Measurements from ENCODE around the gene ACTC1. TPM values are rescaled to one million over a fixed set of nuclear protein-coding genes. Genes with fewer than 3 reads are reported as not detected.
A peak's percentile ranks its signal among the peaks of the same experiment; 100 is the strongest.

The ACTC1 gene
- polyA plus RNA-seq, 3 donors = not detected

GRCh38 chr15:34802803-34803750, 7.7 kb upstream of the ACTC1 start:
- Histone ChIP-seq H3K9me3 (replicated peaks in 1 of 2; ENCODE audit: control insufficient read depth in 1 of 2, insufficient read depth in 1 of 2, low read length in 2 of 2) (peaks cover 0 to 12% of the 10 kb centered on the region in 2 donors), H3K27me3 (ENCODE audit: control insufficient read depth in 2 of 2, insufficient read depth in 2 of 2, low read length in 2 of 2) (no peaks in the 10 kb centered on the region), H3K4me1 (ENCODE audit: control insufficient read depth in 1 of 2, insufficient read depth in 2 of 2, low read length in 2 of 2) (no peaks in the 10 kb centered on the region), H4K20me1 (ENCODE audit: insufficient read depth, low read length) (no peaks in the 10 kb centered on the region), H3K36me3 (replicated peaks in 1 of 2; ENCODE audit: control insufficient read depth in 1 of 2, insufficient read depth in 2 of 2, low read length in 2 of 2) (no peaks in the 10 kb centered on the region), H3K79me2 (ENCODE audit: insufficient read depth, low read length) (no peaks in the 10 kb centered on the region), H2AFZ (ENCODE audit: insufficient read depth, low read depth, low read length, poor library complexity, severe bottlenecking) (no peak overlapping the region), H3K9ac (ENCODE audit: insufficient read depth, low read length, poor library complexity, severe bottlenecking) (no peak overlapping the region), H3K27ac (ENCODE audit: low read depth in 1 of 2, low read length in 2 of 2) (no peak overlapping the region), H3K4me2 (replicated peaks; ENCODE audit: extremely low read depth, low read length, poor library complexity, severe bottlenecking) (no peak overlapping the region), H3K4me3 (replicated peaks in 1 of 3; ENCODE audit: low read depth in 2 of 3, low read length in 3 of 3) (no peak overlapping the region)
- no peak for TF ChIP-seq CTCF (IDR thresholded peaks at IDR 0.05)
- WGBS (ENCODE audit: insufficient coverage) = 94% methylated on average over 3 of the region's 7 CpGs
- Mint-ChIP-seq H3K4me3 (no peak overlapping the region), H3K27ac (peak overlapping the region in 1 of 7 donors; percentile 2), H3K36me3 (no peaks in the 10 kb centered on the region), H3K9me3 (peaks cover 0 to 16% (median 11%) of the 10 kb centered on the region in 7 donors), H3K27me3 (ENCODE audit: low read depth in 3 of 3) (peaks cover 0 to 9% (median 6%) of the 10 kb centered on the region in 3 donors), H3K4me1 (no peaks in the 10 kb centered on the region)
- DNase-seq = no peak
- intact Hi-C loops (cut with micrococcal nuclease) = no loop called here

- intact Hi-C loops (cut with micrococcal nuclease) = no loop called here
- Histone ChIP-seq H3K4me1 (ENCODE audit: control insufficient read depth in 1 of 2, insufficient read depth in 2 of 2, low read length in 2 of 2) (no peaks in the 10 kb centered on the region), H3K4me3 (replicated peaks in 1 of 3; ENCODE audit: low read depth in 2 of 3, low read length in 3 of 3) (no peak overlapping the region), H3K9me3 (replicated peaks in 1 of 2; ENCODE audit: control insufficient read depth in 1 of 2, insufficient read depth in 1 of 2, low read length in 2 of 2) (peaks cover 0 to 9% of the 10 kb centered on the region in 2 donors), H3K4me2 (replicated peaks; ENCODE audit: extremely low read depth, low read length, poor library complexity, severe bottlenecking) (no peak overlapping the region), H3K9ac (ENCODE audit: insufficient read depth, low read length, poor library complexity, severe bottlenecking) (no peak overlapping the region), H3K27ac (ENCODE audit: low read depth in 1 of 2, low read length in 2 of 2) (no peak overlapping the region), H3K79me2 (ENCODE audit: insufficient read depth, low read length) (no peaks in the 10 kb centered on the region), H3K27me3 (ENCODE audit: control insufficient read depth in 2 of 2, insufficient read depth in 2 of 2, low read length in 2 of 2) (peaks cover 0 to 2% of the 10 kb centered on the region in 2 donors), H4K20me1 (ENCODE audit: insufficient read depth, low read length) (no peaks in the 10 kb centered on the region), H2AFZ (ENCODE audit: insufficient read depth, low read depth, low read length, poor library complexity, severe bottlenecking) (no peak overlapping the region), H3K36me3 (replicated peaks in 1 of 2; ENCODE audit: control insufficient read depth in 1 of 2, insufficient read depth in 2 of 2, low read length in 2 of 2) (no peaks in the 10 kb centered on the region)
- no peak for TF ChIP-seq CTCF (IDR thresholded peaks at IDR 0.05)
- no peak for DNase-seq
- no peaks in the 10 kb centered on the region for H3K36me3 Mint-ChIP-seq
- peaks cover 3 to 13% (median 10%) of the 10 kb centered on the region in 3 donors for H3K27me3 Mint-ChIP-seq (ENCODE audit: low read depth in 3 of 3)
- H3K27ac Mint-ChIP-seq = no peak overlapping the region
- no CpG with 5 or more reads among the region's 1 CpG for WGBS (ENCODE audit: insufficient coverage)
- H3K4me1 Mint-ChIP-seq = no peaks in the 10 kb centered on the region
- H3K4me3 Mint-ChIP-seq = no peak overlapping the region
- peaks cover 0 to 12% (median 8%) of the 10 kb centered on the region in 7 donors for H3K9me3 Mint-ChIP-seq
Observed at GRCh38 chr15:34802371-34802770, 7.0 kb upstream of the ACTC1 start.

Measured in CD14-positive monocyte (primary cell).